Activated naive CD8-positive, alpha-beta T cell treated with anti-CD3 and anti-CD28 coated beads for 36 hours (primary cell): ENCODE measurements around the gene TECPR1. TPM values are rescaled to one million over a fixed set of nuclear protein-coding genes. Genes with fewer than 3 reads are reported as not detected.
A peak's percentile ranks its signal among the peaks of the same experiment; 100 is the strongest.

Experiments
- DNase-seq: peaks from one replicate; pipeline ENCODE4 v3.0.0; 2021
- H3K27ac Mint-ChIP-seq: one replicate; pipeline ENCODE4 v1.8.0; 2022; ENCODE audit warnings: mild to moderate bottlenecking, moderate library complexity, mixed read lengths
- H3K27me3 Mint-ChIP-seq: one replicate; pipeline ENCODE4 v1.8.0; 2022; ENCODE audit warnings: mild to moderate bottlenecking, mixed read lengths
- H3K36me3 Mint-ChIP-seq: one replicate; pipeline ENCODE4 v1.8.0; 2021; ENCODE audit warnings: mild to moderate bottlenecking, mixed read lengths
- H3K4me1 Mint-ChIP-seq: one replicate; pipeline ENCODE4 v1.8.0; 2021; ENCODE audit warnings: mixed read lengths
- H3K4me3 Mint-ChIP-seq: one replicate; pipeline ENCODE4 v1.8.0; 2022; ENCODE audit warnings: mild to moderate bottlenecking, moderate library complexity, mixed read lengths
- H3K9me3 Mint-ChIP-seq: one replicate; pipeline ENCODE4 v1.8.0; 2022; ENCODE audit warnings: mixed read lengths
- total RNA-seq, 2 experiments: library from RNA; stranded (reverse); gene quantifications; one replicate each; pipeline ENCODE4 v1.2.3, GENCODE V29; 2021

TECPR1 gene
- total RNA-seq, 2 experiments from 2014 or later = 18.3 to 25.6 TPM

GRCh38 chr7:98189559-98189958, 62.5 kb downstream of the TECPR1 start:
- Mint-ChIP-seq H3K4me3 (no peak overlapping the region), H3K27me3 (no peaks in the 10 kb centered on the region), H3K4me1 (peaks cover 6% of the 10 kb centered on the region), H3K36me3 (peaks cover 25% of the 10 kb centered on the region), H3K27ac (no peak overlapping the region), H3K9me3 (peaks cover 2% of the 10 kb centered on the region)
- no peak for DNase-seq

GRCh38 chr7:98187138-98187502, 64.9 kb downstream of the TECPR1 start:
- Mint-ChIP-seq H3K27ac (no peak overlapping the region), H3K9me3 (peaks cover 2% of the 10 kb centered on the region), H3K36me3 (peaks cover 29% of the 10 kb centered on the region), H3K4me3 (no peak overlapping the region), H3K27me3 (no peaks in the 10 kb centered on the region), H3K4me1 (peaks cover 6% of the 10 kb centered on the region)
- DNase-seq = no peak

GRCh38 chr7:98186452-98187137, 65.4 kb downstream of the TECPR1 start:
- Mint-ChIP-seq H3K27ac (no peak overlapping the region), H3K36me3 (peaks cover 27% of the 10 kb centered on the region), H3K4me1 (peaks cover 6% of the 10 kb centered on the region), H3K27me3 (no peaks in the 10 kb centered on the region), H3K4me3 (no peak overlapping the region), H3K9me3 (peaks cover 2% of the 10 kb centered on the region)
- DNase-seq = no peak

- peaks cover 2% of the 10 kb centered on the region for H3K9me3 Mint-ChIP-seq
- no peak overlapping the region for H3K27ac Mint-ChIP-seq
- peaks cover 22% of the 10 kb centered on the region for H3K36me3 Mint-ChIP-seq
Measured at GRCh38 chr7:98185101-98185500, 66.9 kb downstream of the TECPR1 start.

GRCh38 chr7:98180751-98181150, 71.3 kb downstream of the TECPR1 start:
- no peaks in the 10 kb centered on the region for H3K27me3 Mint-ChIP-seq
- DNase-seq = no peak
- no peak overlapping the region for H3K27ac Mint-ChIP-seq
- no peak overlapping the region for H3K4me3 Mint-ChIP-seq
- H3K9me3 Mint-ChIP-seq = no peaks in the 10 kb centered on the region
- peaks cover 1% of the 10 kb centered on the region for H3K4me1 Mint-ChIP-seq
- peaks cover 6% of the 10 kb centered on the region for H3K36me3 Mint-ChIP-seq

More at GRCh38 chr7:98185101-98185500, 66.9 kb downstream of the TECPR1 start:
- no peaks in the 10 kb centered on the region for H3K27me3 Mint-ChIP-seq
- DNase-seq = no peak
- H3K4me1 Mint-ChIP-seq = peaks cover 5% of the 10 kb centered on the region
- no peak overlapping the region for H3K4me3 Mint-ChIP-seq

GRCh38 chr7:98178762-98179490, 73.1 kb downstream of the TECPR1 start:
- H3K27me3 Mint-ChIP-seq = no peaks in the 10 kb centered on the region
- H3K4me1 Mint-ChIP-seq = peaks cover 1% of the 10 kb centered on the region
- H3K27ac Mint-ChIP-seq = no peak overlapping the region
- no peak overlapping the region for H3K4me3 Mint-ChIP-seq
- no peaks in the 10 kb centered on the region for H3K9me3 Mint-ChIP-seq
- DNase-seq = no peak
- peaks cover 6% of the 10 kb centered on the region for H3K36me3 Mint-ChIP-seq

- no peak overlapping the region for H3K4me3 Mint-ChIP-seq
- H3K9me3 Mint-ChIP-seq = no peaks in the 10 kb centered on the region
- DNase-seq = no peak
- peaks cover 6% of the 10 kb centered on the region for H3K36me3 Mint-ChIP-seq
- no peaks in the 10 kb centered on the region for H3K27me3 Mint-ChIP-seq
- no peak overlapping the region for H3K27ac Mint-ChIP-seq
- H3K4me1 Mint-ChIP-seq = peaks cover 1% of the 10 kb centered on the region
Measured at GRCh38 chr7:98178321-98178720, 73.7 kb downstream of the TECPR1 start.

GRCh38 chr7:98177553-98177952, 74.5 kb downstream of the TECPR1 start:
- Mint-ChIP-seq H3K4me1 (peaks cover 1% of the 10 kb centered on the region), H3K9me3 (no peaks in the 10 kb centered on the region), H3K36me3 (peaks cover 2% of the 10 kb centered on the region), H3K27ac (no peak overlapping the region), H3K27me3 (no peaks in the 10 kb centered on the region), H3K4me3 (no peak overlapping the region)
- no peak for DNase-seq

GRCh38 chr7:98175260-98175940, 76.6 kb downstream of the TECPR1 start:
- no peak overlapping the region for H3K27ac Mint-ChIP-seq
- H3K9me3 Mint-ChIP-seq = no peaks in the 10 kb centered on the region
- H3K4me3 Mint-ChIP-seq = no peak overlapping the region
- H3K27me3 Mint-ChIP-seq = no peaks in the 10 kb centered on the region
- no peak for DNase-seq
- no peaks in the 10 kb centered on the region for H3K4me1 Mint-ChIP-seq
- peaks cover 1% of the 10 kb centered on the region for H3K36me3 Mint-ChIP-seq

GRCh38 chr7:98174334-98175259, 77.4 kb downstream of the TECPR1 start:
- H3K27ac Mint-ChIP-seq = no peak overlapping the region
- H3K4me3 Mint-ChIP-seq = no peak overlapping the region
- H3K27me3 Mint-ChIP-seq = no peaks in the 10 kb centered on the region
- H3K4me1 Mint-ChIP-seq = no peaks in the 10 kb centered on the region
- H3K36me3 Mint-ChIP-seq = peaks cover 1% of the 10 kb centered on the region
- DNase-seq = no peak
- H3K9me3 Mint-ChIP-seq = no peaks in the 10 kb centered on the region

GRCh38 chr7:98171449-98171848, 80.6 kb downstream of the TECPR1 start:
- Mint-ChIP-seq H3K27ac (no peak overlapping the region), H3K36me3 (peaks cover 1% of the 10 kb centered on the region), H3K4me3 (no peak overlapping the region), H3K4me1 (peaks cover 5% of the 10 kb centered on the region), H3K9me3 (no peaks in the 10 kb centered on the region), H3K27me3 (no peaks in the 10 kb centered on the region)
- DNase-seq = no peak

- peaks cover 1% of the 10 kb centered on the region for H3K36me3 Mint-ChIP-seq
- H3K4me1 Mint-ChIP-seq = peaks cover 5% of the 10 kb centered on the region
- H3K4me3 Mint-ChIP-seq = no peak overlapping the region
- no peak overlapping the region for H3K27ac Mint-ChIP-seq
- no peak for DNase-seq
- no peaks in the 10 kb centered on the region for H3K9me3 Mint-ChIP-seq
- H3K27me3 Mint-ChIP-seq = no peaks in the 10 kb centered on the region
Measured at GRCh38 chr7:98170966-98171365, 81.1 kb downstream of the TECPR1 start.

- Mint-ChIP-seq H3K4me3 (no peak overlapping the region), H3K36me3 (peaks cover 1% of the 10 kb centered on the region), H3K27me3 (no peaks in the 10 kb centered on the region), H3K4me1 (peaks cover 5% of the 10 kb centered on the region), H3K9me3 (no peaks in the 10 kb centered on the region), H3K27ac (no peak overlapping the region)
- DNase-seq = no peak
Measured at GRCh38 chr7:98168904-98169621, 83.0 kb downstream of the TECPR1 start.

- H3K27ac Mint-ChIP-seq = peak overlapping the region; percentile 42
- H3K4me3 Mint-ChIP-seq = no peak overlapping the region
- peak; percentile 53 for DNase-seq
- peaks cover 5% of the 10 kb centered on the region for H3K4me1 Mint-ChIP-seq
- no peaks in the 10 kb centered on the region for H3K27me3 Mint-ChIP-seq
- peaks cover 1% of the 10 kb centered on the region for H3K36me3 Mint-ChIP-seq
- H3K9me3 Mint-ChIP-seq = no peaks in the 10 kb centered on the region
Measured at GRCh38 chr7:98168181-98168903, 83.7 kb downstream of the TECPR1 start.
